Limb (tissue), 2 donors: Measurements from ENCODE around the gene GABRA5.

ENCODE experiments used
- DNase-seq, 2 donors: peaks; one replicate each; pipeline ENCODE4 v3.0.0-alpha.2; 2016; ENCODE audit errors: extremely low spot score in 2 of 2

Gene GABRA5

DNA sequence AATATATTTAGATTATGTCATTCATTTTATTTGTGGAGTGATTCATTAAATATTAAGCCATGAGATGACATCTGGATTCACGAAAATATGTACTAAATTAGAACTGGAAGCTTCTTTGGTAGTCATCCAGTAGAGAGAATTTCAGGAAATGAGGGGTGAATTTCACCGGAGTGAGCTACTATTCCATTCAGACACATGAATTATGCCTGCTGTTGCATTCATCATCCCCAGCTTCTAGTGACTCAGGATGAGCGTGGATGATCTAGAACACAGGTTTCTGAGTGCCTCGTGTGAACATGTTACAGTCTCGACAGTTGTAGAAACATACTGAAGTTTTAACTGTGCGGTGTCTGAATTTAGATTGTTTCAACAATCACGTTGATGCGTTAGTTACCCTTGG is 61.2 kb downstream of the GABRA5 start:
- DNase-seq = no peak

DNA sequence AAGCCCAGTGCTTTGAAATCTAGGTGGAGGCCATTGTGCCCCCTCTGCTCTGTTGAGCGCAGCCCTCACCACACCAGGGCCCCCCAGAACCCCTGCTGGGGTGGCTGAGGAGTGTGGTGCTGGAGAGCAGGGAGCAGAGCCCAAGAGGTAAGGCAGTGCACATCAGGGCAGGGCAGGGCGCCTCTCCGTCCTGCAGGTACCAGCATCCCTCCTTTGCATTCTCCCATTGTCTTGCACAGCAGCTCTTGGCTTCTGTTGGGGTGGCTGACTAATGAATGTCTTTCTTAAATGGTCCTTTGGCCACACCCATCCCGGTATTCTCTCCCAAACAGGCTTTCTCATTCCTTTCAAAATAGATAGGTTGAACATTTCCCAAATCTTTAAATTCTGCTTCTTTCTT is 62.7 kb downstream of the GABRA5 start:
- no peak for DNase-seq

DNA sequence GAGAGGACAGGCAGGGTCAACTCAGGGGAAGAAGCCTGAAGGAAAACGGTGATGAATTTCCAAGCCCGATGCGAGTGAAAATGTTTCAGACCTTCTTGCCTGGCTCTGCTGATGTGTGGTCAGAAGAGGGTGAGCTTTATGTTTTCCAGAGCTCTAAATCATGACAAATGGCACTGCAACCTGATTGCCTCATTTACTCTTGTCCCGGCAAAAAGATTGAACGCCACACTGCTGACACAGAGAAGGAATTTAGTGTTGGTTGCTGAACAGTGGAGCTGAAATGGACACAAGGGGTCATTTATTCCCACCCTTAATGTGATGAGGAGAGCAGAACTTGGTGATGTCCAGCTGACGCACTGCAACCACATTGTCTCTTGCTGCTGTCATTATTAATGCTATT is 68.0 kb downstream of the GABRA5 start:
- DNase-seq = no peak

DNA sequence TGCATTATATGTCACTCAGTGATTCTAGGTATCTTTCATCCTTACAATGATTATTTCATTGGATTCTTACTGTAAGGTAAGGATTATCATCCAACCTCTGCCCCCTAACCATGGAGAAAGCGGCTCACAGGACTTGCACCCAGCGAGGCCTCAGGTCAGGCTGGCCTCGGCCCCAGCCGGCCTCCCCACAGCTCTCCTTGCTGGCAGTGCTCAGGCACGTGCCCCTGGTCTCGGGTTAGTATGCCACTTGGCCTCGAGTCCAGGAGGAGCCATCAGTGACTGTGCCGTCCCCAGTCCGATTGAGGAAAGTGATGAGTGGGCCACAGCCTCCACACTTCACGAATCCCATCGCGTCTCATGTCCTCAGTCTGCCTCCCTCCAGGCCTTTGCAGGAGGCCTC is 68.5 kb downstream of the GABRA5 start:
- no peak for DNase-seq

DNA sequence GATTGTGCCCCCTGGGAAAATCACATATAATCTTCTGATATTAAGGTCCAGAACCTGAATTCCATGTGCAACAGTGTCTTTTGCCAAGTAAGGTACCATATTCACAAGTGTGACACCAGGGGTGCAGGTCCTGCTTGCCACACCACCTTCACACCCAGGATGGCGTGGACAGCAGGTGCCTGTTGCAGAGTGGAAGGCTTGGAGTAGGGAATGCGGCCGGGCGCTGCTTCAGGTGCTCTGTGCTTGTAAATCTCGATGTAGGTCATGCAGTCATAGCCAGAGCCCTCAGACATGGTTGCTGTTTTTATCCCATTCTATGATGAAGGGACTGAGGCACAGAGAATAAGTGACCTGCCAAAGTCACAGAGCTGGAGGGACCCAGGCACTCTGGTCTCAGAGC is 69.6 kb downstream of the GABRA5 start:
- DNase-seq = no peak

DNA sequence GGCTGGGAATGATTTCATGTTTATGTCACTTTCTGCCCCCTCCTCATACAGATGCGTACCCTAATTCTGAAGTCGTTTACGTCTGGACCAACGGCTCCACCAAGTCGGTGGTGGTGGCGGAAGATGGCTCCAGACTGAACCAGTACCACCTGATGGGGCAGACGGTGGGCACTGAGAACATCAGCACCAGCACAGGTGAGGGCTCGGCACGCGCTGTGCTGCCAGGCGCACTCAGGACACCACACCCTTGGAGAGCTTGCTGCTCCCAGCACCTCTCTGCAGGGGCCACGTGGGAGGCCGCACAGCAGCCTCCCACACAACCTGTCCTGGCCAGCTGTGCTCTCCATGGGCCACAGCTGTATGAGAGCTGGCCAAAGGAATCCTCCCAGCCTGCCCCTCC is 70.3 kb downstream of the GABRA5 start:
- no peak for DNase-seq

DNA sequence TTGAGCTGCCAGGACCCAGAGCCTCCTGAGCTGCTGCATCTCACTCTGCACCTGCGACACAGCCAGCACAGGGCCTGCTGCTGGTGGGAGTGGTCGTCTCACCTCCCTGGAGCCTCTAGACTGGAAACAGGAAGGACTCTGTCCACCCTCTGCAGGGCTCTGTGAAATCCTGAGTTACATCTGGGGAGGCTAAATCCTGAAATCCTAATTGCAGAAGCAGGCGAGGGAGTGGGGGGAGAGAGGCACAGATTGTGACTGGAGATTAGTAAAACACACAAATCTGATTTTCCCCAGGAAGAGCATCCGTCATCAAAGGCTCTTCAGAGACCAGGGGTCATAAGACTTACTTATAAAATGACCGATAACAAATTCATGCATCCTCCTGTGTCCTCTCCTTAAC is 72.5 kb downstream of the GABRA5 start:
- no peak for DNase-seq

DNA sequence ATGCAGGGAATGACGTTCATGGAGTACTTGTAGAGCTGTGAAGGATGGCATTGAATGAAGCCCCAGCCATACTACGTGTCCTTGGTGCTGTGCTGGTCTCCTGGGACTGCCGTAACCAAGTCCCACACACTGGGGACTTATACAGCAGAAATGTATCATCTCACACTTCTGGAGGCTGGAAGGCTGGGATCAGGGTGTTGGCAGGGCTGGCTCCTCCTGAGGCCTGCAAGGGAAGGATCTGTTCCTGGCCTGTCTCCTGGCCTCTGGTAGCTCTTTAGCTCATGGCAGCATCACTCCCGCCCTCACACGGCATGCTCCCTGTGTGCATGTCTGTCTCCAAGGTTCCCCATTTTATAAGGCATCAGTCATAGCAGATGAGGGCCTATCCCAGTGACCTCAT is 74.6 kb downstream of the GABRA5 start:
- no peak for DNase-seq

DNA sequence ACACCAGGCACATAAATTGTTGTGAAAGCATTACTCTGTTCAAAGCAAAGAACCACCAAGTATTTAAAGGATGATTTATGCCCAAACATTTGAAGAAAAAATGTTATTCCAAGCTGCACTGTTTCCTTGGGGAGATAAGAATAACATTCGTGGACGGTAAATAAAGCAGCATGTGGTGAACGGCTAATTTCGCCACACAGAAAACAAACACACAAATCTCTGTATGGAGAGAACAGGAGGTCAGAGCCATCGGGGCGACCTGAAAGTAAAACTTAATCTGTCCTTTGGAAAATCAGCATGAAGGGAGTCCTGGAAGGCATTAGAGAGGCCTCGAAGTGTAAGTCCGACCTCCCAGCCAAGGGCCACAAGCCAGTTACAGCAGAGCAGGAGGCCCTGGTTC is 77.0 kb downstream of the GABRA5 start:
- no peak for DNase-seq

DNA sequence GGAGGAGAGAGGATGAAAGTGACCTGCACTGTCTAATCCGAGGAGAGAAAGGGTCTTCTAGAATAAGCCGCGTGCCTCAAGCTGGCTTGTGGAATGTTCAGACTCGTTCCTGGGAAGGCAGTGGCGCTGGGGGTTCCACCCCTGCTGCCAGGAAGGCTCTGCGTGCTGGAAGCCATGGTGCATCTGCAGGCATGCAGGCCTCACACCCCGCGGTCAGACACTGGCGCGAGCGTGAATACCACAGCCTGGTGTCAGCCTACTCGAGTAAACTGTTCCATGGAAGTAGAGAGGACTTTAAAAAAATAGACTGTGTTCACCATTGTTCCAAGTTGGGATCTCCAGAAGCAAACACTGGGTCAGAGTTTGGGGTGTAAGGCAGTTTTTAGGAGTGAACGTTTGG is 78.2 kb downstream of the GABRA5 start:
- DNase-seq = no peak

DNA sequence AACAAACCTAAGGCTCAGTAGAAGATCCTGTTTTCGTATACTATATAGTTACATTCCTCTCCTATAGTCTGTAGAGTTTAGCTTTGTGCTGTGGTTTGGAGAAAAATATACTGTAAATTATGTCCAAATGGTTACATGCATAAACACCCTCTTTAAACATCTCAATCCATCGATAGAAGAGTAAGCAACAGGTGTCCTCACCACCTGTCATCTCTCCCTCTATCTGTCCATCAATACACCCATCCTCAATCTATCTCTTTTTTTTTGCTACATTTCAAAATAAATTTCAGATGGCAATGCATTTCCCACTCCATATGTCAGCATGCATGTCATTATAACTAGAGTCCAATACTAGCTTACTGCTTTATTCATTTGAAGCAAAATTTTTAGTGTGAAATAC is 83.1 kb downstream of the GABRA5 start:
- no peak for DNase-seq

DNA sequence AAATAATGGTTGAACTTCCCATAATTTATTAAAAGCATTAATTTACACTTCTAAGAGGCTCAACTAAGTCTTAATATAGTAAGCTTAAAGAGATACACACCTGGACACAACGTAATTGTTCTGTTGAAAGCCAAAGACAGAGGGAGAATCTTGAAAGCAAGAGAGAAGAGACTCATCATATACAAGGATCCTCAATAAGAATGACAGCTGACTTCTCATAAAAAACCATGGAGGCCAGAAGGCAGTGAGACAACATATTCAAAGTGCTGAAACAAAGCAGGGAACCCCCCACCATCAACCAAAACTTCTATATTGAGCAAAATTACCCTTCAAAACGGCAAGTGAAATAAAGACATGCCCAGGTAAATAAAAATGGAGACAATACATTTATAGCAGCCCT is 87.5 kb downstream of the GABRA5 start:
- DNase-seq = no peak

DNA sequence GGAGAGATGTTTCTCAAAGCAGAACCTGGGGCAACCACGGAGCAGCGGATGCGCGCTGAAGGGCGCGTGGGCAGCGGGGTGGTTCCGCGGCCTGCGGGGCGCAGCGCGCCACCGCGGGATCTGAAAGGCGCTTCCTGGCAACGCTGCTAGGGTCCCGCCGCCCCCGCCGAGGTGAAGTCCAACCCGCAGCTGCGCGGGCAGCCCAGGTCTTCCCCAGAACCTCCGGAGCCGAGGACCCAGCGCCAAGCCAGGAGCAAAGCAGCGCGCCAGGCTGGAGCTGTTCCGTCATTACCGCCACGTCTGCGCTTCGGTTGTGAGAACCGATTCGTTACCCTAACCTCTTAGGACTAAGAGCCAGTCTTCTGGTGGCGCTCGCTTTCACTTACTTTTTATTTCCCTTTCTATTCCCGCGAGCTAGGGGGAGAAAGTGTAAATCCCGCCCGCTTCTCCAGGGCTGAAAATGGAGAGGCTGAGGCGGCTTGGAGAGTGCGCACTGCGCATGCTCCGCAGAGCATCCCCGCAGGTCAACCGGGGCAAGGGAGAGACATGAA is 100.9 kb downstream of the GABRA5 start:
- peak; percentile 53 to 82 for DNase-seq

DNA sequence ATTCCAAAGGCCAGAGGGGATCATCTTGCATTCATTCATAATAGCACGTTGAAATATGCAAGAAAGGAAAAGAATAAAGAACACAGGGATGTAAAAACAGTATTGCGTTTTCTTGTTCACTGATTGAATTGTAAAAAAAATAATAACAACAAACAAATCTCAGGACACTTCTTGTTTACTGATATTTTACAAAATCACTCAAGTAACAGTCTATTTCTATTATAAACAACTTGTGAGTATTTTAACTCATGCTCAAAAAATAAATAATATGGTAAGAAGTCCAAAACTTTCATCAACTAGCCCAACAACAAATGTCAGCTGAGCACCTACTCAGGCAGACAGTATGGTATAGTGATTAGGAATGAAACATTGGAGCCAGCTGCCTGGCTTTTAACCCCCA is 101.9 kb downstream of the GABRA5 start:
- no peak for DNase-seq

DNA sequence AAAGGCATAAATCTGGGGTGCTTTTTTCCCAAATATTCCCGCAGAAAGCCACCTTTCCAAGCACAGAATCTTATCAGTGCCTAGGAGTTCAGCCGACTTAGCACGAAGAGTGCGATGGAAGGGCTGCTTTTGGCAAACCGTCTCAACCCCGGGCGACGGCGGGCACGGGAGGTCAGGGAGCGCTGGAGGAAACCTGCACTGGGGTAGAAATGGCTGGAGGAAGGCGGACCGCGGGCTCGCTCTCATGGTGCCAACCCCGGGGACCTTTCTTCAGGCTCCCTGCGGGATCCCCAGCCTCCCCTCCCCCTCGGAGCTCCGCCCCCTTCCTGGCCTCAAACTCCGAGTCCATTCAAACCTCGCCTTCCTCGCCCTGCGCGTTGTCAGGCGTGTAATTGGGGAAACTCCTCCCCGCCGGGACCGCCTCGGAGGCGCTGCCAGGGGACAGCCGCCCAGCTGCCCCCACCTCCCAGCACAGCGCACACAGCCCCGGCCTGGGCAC is 103.9 kb downstream of the GABRA5 start, which contains the start of gene GABRG3:
TSS of gene GABRG3 (plus strand) at position 470 of the 499 bp plus-strand sequence.
- peak in 1 of 2 donors; percentile 68 for DNase-seq

DNA sequence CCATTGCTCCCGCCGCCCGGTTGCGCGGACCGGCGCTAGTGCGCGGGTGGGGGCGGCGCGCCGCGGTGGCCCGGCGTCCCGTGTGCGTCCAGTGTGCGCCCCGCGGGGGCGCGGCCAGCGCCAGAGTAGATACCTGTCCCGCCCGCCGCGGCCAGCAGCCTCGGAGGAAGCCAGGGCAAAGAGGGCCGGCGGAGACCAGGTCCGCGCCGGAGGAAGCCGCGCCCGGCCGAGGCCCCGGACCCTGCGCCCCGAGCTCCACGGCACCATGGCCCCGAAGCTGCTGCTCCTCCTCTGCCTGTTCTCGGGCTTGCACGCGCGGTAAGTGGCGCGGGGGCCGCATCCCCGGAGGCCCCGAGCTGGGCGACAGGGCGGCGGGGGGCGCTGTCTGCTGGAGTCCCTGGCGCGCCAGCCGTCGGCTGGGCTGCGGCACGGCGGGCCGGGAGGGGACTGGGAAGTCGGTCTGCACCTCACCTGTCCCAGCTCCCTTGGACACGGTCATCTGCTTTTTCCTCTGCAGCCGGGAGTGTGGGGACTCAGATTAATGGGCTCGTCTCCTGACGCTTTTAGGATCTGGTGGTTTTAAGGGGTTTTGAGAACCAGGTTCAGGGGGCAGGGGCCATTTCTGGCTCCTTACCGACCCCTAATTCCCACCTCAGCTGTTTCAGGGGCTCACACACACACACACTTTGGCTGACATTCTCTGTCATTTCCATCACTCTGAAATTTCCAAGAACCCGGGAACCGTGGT is 104.6 kb downstream of the GABRA5 start:
- DNase-seq = peak in 1 of 2 donors; percentile 53

DNA sequence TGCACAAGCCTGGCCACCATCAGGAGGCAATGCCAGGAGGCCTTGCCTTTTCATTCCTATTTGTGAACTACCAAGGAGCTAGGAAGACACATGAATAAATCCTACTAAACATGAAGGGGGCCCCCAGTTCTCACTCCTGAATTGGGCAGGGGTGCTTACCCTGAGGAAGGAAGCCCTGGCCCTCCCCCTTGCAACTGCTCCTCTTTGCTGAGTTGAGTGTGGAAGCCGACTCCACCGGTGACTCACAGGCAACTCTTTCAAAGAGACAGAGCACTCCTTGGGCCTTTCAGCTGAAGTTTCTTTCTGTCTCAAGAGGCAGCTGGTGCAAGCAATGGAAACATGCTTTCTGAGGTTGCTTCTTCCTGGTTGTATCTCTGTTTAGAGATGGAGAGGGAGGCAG is 105.8 kb downstream of the GABRA5 start:
- no peak for DNase-seq

DNA sequence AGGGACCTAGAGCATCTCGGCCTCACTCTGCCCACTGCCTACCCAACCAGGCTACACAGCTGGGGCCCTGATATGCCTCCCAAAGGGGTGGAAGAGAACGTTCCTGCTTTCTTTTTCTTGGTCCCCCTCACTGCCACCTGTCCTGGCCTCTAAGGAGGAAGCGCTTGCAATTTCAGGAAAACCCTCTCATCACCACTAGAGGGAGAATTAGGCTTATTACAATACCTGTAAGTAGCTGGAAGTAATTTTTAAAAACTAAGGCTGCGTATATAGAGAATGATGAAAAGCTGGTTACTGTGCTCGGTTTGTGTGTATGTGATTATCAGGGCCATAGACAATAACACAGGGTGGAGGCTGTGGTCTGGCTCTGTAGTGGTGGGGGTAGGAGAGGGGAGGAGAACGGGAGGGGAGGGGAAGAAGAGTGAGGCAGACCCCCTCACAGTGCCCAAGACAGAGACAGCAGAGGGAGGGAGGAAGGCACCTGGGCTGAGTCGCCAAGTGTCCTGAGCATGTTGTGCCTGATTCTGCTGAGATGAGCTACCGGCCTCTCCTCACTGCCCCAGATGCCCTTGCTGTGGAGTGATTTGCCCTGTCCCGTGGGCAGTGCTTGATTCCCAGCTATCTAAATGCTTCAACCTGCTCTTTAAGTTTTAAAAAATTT is 107.4 kb downstream of the GABRA5 start:
- DNase-seq = peak; percentile 31 to 49

DNA sequence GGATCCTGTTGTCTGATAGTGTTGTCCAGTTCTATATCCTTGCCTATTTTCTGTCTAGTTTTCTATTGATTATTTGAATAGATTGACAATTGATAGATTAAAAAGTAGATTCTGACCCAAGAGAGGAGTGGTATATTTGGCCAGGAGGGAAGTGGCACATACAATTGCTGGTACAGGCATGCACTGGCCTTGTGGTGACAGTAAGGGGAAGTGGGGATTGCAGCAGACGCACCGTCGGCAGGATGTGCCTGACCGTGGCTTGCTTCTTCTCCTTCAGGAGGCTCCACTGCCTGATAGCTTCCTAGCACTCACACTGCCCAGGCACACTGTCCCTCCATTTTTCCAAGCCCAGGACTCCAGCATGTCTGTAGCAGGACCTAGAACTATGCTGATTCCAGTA is 114.6 kb downstream of the GABRA5 start:
- DNase-seq = no peak

DNA sequence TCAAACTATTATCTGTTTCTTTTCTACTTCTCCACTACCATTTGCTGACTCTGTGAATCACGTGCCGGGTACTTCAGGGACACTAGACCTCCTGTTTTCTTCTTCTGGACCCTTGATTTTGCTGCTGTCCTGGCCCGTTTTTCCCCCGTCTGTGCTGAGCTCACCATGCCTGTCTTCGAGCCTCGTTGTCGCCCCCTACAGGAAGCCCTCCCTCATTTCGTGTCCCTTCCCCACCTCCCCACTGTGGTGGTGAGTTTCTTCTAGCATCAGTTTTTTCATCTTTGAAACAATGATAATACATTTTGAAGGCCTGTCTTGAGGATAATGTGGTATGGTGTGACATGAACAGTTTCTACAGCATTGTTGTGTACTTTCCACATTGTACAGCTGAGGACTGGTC is 117.0 kb downstream of the GABRA5 start:
- no peak for DNase-seq

DNA sequence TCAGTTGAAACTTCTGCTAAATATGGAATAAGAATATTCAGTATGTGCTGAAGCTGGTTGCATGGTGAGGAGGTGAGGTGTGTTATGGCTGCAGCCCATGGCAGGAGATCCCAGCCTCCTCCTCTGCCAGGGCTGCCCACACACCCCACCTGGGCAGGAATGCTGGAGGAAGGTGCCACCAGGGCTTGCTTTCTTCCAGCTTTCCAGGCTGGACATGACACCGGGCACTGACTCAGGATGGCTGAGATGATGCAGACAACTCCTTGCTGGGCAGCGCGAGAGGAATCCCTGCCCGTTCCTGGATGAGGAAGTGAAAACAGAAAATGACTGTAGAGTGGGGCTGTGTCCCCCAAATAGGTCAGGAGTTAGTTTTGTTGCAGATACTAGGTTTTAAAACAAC is 118.2 kb downstream of the GABRA5 start:
- DNase-seq = no peak

DNA sequence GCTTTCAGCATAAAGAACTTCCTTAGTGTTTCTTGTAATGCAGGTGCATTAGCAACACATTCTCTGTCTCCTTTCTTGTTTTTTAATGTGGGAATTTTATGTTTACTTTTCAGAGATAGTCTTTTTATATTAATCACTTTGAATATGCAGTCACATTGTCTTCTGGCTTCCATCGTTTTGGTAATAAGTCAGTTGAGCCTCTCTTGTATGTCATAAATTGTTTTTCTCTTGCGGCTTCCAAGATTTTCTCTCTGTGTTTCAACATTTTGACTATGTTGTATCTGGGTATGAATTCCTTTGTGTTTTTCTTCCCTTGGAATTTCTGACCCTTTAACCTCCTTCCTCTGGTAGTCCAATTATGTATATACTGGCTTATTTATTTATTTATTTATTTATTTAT is 129.4 kb downstream of the GABRA5 start:
- DNase-seq = no peak
